ENCODE results near the gene OSMR. TPM values are rescaled to one million over a fixed set of nuclear protein-coding genes. Genes with fewer than 3 reads are reported as not detected.

Gene OSMR
- polyA plus RNA-seq (ENCODE audit: insufficient read length in 10 of 10), result 1 to 10 TPM; 6.5 to 9.5 (median 8.6) TPM
- long read RNA-seq, donor 1, partial matches to known transcripts, result 0 of 1 reads
- long read RNA-seq, donor 1, other reads (novel, unspliced or antisense), result 0 of 1 reads
- long read RNA-seq, donor 2, result 0 reads
- long read RNA-seq, donor 3, result 0 reads
- long read RNA-seq, donor 4, result 0 reads
- long read RNA-seq, donor 5, result 0 reads
- long read RNA-seq, donor 6, result 0 reads
- long read RNA-seq, donor 7, result 0 reads
- long read RNA-seq, donor 8, result 0 reads
- long read RNA-seq, donor 9, result 0 reads

DNA sequence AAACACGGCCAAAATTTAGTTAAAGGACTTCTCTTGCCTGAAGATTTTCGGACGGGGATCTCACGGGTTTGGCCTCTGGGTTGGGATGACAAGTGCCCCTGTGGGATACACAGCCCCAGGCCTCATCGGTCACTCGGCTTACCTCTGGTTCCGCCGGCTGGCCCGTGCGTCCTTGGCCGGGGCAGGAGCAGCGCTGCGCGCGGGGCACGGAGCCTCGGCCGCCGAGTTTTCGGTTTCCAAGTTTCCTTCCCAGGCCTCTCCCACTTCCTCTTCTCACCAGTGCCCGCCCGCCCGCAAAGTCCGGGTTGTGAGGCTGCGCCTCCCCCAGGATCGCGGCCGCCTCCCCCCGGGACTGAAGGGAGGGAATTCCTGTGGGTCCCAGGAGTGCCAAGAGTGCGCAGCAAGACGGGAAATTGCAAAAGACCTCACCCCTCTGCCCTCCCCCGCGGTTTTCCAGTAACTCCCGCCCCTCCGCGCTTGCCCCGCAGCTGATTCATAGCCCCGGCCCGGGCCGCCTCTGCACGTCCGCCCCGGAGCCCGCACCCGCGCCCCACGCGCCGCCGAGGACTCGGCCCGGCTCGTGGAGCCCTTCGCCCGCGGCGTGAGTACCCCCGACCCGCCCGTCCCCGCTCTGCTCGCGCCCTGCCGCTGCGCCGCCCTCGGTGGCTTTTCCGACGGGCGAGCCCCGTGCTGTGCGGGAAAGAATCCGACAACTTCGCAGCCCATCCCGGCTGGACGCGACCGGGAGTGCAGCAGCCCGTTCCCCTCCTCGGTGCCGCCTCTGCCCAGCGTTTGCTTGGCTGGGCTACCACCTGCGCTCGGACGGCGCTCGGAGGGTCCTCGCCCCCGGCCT, at the start of gene OSMR:
Gene OSMR, plus strand, starts transcription at position 487 of the 853 bp plus-strand sequence. CDS start 23,033 bp downstream, outside the sequence.
- peak; percentile 79 to 97 (median 92) for DNase-seq

- DNase-seq, result no peak
These were observed 49.1 kb upstream of the OSMR start for GRCh38 chr5:38796742-38797108.

GRCh38 chr5:38797838-38798237, 48.0 kb upstream of the OSMR start:
- DNase-seq, result no peak

DNA sequence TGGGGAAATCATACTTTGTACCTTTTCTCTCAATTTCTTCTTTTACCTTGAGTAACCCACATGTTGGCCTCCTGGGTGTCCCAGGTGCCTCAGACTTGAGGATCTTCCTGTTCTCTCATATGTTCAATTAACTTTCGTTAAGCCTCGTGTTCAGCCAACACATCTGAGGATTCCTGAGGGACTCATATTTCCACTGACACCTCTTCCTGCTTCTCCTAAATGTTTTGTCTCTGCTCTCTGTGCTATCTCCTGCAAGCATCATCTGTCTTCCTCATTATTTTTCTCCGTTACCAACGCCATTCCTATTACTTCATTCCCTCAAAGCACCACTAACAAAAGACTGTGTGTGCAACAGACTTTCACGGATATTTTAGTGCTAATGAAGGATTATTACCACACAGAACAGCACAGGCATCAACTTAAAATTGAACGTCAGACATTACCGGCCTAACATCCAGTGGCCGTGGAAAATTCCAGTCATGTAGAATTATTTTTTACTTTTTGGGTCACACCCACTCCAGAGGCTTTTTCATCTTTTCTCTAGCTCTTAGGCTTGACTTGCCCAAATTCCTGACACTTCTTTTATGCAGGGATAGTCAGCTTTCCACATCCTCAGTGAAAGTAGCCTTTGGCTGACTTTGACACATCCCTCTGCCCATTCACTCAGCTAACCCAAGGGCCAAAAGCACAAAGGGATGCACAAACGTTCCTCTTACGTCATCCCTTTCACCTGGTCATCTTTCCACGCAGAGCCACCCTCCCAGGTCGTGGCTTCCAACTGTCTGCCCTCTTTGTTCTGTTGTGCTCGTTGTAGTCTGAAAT, 46.0 kb upstream of the OSMR start:
- peak in 1 of 3 donors; percentile 61 for DNase-seq

DNA sequence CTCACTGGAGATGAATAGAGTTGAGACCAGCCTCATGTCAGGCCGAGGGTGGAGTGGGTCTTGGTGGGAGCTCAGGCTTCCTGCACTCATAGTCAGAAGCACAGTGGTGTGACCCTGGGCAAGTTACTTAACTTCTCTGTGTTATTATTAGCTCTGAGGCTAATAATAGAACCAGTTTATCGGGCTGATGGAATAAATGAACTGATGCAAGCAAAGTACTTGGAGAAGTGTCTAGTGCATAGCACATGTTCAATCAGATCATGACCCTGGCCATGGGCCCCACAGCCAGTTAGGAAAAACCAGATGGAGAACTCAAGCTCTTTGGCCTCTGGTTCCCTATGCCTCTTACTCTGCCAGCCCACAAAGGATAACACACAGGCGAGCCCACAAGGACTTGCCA, 45.3 kb upstream of the OSMR start:
- DNase-seq, result no peak

DNA sequence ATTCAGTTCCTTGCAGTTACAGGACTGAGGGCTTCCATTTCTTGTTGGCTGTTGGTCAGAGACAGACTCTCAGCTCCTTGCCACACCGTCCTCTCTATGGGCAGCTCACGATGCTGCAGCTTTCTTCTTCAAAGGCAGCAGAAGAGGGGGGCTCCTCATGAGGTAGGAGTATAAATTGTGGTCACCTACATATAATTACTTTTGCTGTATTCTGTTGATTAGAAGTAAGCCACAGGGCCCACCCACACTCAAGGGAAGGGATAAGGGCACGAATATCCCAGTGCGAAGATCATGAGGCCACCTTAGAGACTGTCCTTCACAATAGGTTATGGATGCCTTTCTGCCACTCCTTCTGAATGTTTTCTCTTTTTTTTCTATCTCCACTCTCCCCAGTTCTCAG, 43.7 kb upstream of the OSMR start:
- no peak for DNase-seq

DNA sequence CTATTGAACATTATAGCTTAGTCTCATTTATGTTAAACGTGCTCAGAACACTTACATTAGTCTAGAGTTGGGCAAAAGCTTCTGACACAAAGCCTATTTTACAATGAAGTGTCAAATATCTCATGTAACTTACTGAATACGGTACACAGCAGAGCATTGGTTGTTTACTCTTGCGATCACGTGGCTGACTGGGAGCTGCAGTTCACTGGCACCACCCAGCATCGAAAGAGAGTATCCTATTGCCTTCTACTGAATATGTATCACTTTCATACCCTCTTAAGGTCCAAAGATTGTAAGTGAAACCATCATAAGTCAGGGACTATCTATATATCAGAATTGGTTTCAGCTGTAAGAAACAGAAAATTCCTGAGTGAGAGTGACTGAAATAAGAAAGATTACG, 42.6 kb upstream of the OSMR start:
- DNase-seq, result no peak

DNA sequence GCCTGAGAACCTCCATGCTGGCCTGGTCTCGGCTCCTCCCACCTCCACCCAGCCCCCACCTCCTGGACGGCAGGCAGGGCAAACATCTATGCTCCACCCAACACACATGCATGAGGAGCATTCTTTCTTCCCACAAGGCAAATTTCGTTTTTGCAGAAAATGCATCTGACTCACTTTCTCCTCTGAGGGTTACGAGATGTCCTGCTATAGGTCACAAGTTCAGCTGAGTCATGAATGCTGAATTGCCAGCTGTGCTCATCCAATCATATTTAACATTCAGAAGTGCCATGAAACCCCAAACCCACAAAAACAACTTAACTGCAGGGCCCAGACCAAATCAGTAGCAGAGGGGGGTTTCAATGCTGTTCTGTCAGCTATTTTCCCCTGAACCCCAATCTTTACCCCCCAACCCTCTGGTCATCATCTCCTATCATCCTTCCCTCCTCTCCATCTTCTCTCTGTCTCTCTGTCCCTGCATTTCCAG, 39.0 kb upstream of the OSMR start:
- DNase-seq, result peak in 1 of 3 donors; percentile 83

DNA sequence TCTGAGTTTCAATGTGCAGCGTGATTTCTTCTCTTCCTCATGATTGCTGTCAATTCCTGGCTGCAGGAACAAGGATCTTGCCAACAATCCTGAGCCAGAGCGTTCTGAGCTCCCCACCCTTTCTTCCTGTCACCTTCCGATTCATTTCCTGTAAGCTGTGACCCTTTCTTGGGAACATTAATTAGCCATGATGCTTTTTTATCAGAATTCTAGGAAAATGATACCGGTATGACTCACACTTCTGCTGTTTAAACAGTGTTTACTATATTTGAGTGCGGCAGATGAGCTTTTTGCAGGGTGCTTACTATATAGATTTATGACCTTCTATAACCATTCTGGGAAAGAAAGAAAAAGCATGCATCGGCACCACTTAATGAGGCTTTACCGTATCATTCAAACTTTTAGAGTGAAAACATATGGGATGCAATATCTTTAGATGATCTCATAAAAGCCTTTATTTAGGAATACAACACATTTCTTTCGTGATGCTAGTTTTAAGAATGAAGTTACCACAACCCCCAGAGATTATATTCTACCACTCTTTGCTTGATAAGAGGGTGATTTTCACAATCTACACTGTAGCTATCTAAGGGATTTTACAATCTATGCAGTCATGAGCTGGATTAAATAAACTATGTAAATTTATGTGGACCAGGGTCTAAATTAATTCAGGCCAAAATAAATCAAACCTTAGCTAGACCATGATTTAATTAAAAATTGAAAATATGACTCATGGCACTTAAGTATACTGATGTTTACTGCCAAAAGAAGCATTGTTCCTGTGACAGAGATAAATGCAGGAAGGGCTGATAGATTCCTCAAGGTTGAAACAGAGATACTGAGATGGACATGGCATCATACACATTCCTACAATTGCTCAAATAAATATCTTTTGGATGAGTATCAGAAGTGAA, 38.0 kb upstream of the OSMR start:
- DNase-seq, result peak in 2 of 3 donors; percentile 76

DNA sequence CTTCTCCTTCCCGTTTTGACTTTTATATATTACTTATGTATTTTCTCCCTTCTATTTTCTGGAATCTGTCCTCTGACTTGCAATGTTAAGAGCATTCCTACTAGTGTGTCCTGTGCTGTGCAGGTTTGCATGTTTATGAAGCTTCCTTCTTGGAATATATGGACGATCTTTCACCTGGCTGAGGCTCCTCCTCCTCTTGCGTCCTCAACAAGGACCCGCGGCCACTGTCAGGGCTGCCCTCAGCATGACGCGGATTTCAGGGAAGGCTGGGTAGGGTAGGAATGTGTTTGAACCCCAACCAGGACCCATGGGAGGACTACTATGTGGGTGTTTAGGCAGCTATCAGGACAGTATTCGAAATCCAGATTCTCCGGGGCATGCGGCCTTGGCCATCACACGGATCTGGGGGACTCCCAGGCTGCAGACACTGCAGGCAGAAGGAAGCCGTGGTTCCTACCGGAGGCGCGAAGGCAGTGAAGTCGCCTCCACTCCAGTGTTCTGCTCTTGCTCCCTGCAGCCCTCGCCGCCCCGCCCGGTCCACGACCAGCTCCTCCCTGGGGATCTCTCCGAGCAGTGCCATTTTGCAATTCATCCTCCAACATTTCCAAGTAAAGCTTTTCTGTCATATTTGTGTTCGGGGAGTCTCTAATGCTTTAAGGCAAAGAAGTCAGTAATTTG, 37.0 kb upstream of the OSMR start:
- peak in 1 of 3 donors; percentile 43 for DNase-seq

DNA sequence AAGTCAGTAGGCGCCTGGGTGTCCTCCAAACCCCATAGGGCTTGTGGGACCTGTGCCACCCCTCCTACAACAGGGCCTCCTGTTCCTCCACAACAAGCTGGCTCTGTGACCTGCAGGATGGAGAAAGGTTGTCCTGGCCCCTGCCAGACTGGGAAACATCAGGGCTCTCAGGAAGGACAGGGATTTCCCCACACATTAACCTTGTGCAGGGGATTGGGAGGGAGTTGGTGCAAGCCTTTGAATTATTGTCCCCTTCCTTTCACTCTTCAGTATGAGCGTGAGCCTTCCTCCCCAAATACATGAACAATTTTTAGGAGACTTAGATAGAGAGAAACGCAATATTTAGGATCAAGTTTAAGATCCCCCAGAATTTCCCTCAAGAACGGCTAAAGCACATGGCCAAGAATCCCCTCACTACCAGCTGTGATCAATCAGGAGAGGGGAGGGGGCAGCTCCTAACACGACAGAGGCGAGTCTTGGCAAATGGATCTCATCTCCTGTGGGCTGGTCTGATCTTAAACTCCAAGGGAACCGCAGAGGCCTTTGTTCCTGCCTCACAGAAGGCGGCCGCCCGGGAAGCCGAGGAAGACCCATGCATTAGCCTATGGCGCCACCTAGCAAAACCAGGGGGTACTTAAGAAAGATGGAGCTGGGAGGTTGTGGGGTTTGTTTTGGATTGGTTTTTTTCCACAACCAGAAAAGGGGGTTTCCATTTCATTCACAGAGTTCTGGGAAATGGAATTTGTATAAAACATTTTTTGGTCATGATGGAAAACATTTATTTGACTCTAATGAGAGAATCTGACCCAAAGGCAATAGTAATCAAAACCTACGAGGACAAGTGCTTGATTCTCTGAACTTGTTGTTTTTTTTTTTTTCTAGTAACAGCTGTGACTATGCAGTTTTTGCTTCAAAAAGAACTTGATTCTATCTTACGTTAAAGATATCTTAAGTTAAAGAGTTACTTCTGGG, 36.1 kb upstream of the OSMR start:
- peak; percentile 80 to 95 (median 92) for DNase-seq

GRCh38 chr5:38814879-38815278, 30.9 kb upstream of the OSMR start:
- no peak for DNase-seq

DNA sequence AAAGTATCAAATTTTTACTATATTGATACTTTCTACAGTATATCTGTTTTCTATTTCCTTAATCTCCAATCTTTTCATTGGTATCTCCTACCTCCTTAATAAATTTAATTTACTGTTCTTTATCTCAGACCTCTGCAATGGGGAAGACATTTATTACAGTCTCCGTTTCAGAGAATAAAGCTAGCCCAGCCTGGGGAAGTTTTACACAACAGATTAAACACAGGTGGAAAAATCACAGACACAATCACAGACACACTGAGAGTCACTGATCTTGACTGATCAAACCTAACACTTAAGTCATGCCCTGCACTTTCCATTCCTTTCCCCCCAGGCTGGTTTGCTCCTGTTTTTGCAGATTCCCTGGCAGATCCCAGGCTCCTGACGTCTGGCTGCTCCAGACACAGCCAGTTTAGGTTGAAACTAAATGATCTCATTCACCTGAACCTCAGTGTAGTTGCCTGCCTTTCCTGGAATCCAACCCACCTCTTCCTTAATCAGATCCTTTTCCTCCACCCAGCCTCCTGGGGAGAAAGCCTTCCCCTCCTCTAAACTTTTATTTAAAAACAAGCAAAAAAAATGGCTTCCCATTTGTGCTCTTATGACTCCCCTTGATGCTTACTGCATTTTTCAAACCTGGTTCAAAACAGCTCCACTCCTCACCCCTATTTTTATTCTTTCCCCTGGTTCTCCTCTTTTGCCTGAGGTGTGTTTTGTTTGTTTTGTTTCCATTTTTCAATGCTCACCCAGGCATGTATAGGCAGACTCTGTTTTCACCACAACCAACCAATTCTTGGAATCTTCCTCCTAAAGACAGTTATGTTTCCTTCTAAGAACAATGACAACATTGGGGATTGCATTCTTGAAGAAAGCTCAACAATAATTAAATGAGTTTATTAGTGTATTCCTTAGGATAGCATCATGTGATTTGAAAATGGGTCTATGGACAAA, 29.5 kb upstream of the OSMR start:
- DNase-seq, result no peak

GRCh38 chr5:38821679-38822078, 24.1 kb upstream of the OSMR start:
- no peak for DNase-seq

DNA sequence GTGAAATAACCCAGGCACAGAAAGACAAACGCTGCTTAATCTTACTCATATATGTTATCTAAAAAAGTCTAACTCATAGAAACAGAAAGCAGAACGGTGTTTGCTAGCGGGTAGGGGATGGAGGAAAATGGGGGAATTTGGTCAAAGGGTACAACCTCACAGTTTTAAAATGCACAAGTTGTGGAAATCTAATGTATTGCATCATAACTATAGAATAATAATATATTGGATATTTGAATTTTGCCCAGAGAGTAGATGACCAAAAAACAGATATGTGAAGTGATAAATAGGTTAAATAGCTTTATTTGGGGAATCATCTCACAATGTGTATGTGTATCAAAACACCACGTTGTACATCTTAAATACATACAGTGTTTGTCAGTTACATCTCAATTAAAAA, 22.3 kb upstream of the OSMR start:
- DNase-seq, result no peak

DNA sequence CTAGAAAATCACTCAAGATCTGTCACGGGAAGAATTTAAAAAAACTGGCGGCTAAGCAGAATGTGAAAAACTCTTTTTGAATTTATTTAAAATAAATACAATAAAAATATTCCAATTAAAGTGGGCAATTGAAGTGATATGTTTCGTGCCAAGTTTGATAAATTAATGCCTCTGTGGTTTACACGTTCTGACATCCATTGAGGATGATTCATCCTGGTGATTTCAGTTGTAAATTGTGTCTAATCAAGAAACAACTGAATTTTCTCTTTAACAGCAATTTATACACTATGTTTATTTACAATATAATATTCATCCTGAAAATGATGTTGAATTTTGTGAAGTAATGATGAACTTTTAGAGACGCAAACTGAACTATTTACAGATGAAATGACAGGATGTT, 21.0 kb upstream of the OSMR start:
- no peak for DNase-seq

GRCh38 chr5:38825494-38825893, 20.3 kb upstream of the OSMR start:
- no peak for DNase-seq

GRCh38 chr5:38827525-38827924, 18.3 kb upstream of the OSMR start:
- no peak for DNase-seq

Measured in muscle of back (tissue), 13 donors.